NCI-H2081 treated with DMSO at 0.1 percent for 48 hours (cell line): ENCODE measurements around the gene CRTC1.

Experiments used
- DNase-seq: peaks from one replicate; lab custom pipeline; 2025; lab: John Stamatoyannopoulos, UW

CRTC1 gene

DNA sequence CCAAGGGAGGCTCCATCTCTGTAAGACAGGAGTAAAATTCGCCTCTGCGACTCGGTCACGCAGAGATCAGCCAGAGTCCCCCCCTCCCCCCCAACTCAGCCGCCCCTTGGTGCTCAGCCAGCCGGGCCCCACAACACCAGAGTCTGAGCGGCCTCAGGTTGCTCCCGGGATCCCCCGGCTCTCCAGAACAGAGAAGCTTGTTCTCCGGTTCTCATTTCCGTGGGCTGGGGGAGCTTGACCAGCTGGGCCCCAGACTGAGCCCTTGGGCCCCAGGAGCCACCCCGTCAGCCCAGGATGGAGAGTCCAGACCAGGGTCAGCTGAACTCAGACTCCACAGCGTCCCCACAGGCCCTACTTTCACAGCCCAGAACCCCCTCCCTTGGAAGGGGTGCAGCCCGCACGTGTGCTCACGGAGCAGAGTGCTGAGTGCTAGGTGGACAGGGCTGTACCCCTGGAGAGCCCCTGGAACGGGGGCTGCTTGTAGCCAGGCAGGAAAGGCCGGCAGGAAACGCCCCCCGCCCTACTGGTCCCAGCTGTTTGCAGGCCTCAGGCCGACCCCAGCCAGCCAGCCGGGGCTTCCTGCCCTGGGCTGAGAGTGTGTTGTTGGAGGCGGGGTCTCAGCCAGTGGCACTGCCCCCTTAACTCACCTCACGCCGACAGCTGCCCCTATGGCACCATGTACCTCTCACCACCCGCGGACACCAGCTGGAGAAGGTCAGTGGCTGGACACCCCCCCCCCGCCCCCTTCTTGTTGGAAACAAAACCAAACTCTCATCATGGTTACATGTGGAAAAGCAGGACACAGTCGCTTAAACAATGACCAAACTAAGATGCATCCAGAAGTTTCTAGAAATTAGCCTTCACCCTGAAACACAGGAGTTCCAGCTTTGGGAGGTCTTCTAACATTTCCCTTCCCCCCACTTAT, 63.2 kb downstream of the CRTC1 start:
- no peak for DNase-seq

DNA sequence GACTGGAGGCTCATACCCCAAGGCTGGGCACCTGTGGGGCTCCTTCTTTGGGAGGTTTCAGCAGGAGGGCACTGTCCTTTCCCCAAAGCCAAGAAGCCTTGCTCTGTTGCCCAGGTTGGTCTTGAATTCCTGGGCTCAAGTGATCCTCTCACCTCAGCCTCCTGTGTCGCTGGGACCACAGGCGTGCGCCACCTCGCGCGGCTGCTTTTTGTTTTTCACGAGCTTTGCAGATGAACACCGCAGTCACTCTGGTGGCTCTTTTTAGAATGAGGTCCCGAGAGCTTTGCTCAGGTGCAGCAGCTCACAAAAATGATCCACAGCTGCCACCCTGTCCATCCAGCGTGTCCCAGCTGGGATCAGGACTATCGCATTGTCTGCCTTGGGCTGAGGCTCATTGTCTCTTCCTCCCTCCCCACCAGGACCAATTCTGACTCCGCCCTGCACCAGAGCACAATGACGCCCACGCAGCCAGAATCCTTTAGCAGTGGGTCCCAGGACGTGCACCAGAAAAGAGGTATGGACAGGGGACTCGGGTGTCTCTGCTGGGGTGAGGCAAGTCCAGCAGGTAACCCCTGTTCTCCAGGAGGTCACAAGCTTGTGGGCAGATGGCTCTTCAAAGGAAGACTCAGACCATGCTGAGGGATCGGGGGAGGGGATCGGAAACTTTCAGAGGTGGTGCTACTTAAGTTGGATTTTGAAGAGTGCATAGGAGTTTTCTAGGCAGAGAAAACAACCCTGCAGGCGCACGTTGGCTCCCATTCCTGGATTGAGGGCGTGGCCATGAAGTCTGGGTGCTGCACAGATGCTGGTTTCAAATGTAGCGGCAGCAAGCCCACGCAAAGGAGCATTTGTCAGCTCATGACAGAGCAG, 66.1 kb downstream of the CRTC1 start:
- DNase-seq, result no peak

- DNase-seq, result no peak
These were observed 67.0 kb downstream of the CRTC1 start for GRCh38 chr19:18750295-18750970.

DNA sequence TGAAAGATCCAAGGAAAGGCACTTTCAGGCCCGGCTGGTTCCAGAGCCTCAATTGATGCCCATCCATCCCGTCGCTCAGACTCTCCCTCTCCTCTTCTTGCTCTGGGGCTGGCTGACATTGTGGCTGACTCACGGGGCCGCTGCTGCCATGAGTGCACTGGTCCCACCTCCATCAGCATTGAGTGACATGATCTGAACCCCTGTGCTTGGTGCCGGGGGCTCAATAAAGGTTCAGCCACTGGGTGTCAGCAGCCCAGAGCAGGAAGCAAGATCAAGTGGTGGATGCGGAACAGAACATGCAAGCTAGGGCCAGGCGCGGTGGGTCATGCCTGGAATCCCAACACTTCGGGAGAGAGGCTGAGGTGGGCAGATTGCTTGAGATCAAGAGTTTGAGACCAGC, 68.1 kb downstream of the CRTC1 start:
- DNase-seq, result no peak

DNA sequence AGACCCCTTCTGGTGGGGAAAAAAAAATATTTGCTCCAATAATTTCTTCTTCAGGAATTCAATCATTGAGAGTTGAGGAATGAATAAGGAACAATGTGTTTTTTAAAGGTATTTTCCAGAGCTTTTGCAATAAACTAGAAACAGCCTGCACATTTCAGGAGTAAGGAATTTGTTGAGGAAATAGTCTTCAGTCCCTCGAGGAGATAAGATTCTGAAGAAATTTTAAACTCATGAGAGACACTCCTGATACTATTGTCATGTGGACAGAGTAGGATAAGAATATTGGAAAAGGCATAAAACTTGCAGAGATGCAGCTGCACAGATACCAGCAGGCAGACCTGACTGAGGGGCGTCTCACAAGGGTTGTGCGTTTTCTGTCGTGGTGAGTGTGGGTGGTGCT, 71.0 kb downstream of the CRTC1 start:
- DNase-seq, result no peak

DNA sequence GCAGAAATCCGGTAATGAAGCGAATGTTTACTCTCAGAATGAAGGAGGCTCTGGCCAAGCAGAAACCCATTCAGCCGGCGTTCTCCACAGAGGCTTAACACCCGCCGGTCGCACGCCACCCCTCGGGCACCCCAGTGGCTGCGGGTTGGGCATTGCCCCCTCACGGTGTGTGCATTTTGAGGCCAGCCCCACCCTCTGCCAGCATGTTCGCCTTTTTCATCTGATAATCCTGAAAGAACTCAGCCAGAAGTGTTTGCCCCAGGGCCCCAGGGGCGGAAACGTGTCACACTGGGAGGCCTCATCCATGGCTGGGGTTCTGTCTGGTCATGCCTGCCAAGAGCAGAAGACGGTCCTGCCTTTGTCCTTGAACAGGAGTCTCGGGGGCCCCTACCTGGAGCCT, 73.4 kb downstream of the CRTC1 start:
- peak; percentile 29 for DNase-seq

DNA sequence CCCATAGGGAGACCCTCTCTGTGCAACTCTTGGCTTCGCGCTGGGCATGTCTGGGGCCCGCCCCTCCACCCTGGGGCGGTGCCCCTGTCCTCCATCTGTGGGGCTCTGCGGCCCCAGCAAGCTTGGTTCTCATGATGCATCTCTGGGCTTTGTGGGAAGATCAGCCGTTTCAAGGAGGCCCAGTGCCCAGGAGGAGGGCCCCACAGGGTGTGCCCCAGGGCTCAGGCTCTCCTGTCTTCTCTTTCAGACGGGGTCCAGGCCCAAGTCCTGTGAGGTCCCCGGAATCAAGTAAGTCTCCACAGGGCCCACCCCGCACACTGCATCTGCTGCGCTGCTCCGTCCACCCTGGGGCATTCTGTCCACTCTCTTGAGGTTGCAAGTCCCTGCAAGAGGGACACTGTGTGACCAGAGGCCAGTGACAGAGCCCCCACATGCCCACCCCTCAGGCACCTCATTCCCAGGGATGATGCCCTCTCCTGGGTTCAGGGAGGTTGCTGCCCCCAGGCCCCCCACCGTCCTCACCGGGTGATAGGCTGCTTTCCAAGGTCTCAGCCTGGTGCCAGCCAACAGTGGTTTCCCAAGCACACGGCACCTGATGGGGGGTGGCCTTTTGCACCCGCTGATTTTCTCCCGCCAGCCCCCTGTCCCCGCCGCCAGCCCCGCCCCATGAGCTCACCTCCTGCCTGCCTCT, 76.0 kb downstream of the CRTC1 start:
- DNase-seq, result no peak

- DNase-seq, result no peak
These were observed 76.5 kb downstream of the CRTC1 start for GRCh38 chr19:18759995-18760426.

GRCh38 chr19:18760440-18761383, 77.2 kb downstream of the CRTC1 start:
- no peak for DNase-seq

- DNase-seq, result no peak
These were observed 78.1 kb downstream of the CRTC1 start for GRCh38 chr19:18761531-18762110.

DNA sequence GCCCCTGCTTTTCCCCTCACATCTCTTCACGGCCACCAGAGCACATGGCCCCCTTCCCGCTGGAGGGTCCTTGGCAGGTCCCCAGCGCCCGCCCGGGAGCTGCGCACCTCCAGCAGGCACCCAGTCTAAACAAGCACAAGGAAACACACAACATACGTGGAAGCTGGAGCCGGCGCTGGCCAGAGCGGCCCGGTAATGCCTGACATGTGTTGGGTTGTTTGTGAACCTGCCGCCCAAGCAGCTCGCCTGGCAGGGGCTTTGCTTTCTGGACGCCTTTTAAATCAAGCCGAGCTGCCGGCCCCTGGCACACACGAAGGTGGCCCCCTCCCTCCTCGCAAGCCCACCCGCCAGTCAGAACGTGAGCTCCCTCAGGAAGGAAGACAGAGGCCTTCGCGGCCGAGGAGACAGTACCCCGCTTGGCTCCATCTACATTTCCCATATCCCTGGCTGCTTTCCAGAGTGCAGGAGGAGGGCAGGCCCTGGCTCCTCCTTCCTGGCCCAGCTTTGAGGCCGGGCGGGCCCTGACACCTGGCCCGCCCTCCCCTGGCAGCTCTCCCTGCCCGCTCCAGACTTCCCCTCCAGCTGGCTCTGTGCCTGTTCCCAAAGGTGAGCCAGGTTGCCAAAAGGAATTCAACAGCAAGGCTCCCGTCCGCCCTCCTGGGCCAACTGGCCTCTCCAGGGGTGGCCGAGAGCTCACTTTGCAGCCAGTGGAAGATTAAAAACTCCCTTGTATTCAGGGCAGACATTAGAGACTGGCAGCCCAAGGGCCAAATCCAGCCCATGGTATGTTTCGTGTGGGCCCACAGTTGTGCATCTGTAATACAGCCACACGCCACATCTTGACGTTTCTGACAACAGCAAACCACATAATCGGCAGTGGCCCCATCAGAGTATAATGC, 78.9 kb downstream of the CRTC1 start:
- DNase-seq, result peak; percentile 67

- no peak for DNase-seq
These were observed 80.5 kb downstream of the CRTC1 start for GRCh38 chr19:18763674-18764590.

DNA sequence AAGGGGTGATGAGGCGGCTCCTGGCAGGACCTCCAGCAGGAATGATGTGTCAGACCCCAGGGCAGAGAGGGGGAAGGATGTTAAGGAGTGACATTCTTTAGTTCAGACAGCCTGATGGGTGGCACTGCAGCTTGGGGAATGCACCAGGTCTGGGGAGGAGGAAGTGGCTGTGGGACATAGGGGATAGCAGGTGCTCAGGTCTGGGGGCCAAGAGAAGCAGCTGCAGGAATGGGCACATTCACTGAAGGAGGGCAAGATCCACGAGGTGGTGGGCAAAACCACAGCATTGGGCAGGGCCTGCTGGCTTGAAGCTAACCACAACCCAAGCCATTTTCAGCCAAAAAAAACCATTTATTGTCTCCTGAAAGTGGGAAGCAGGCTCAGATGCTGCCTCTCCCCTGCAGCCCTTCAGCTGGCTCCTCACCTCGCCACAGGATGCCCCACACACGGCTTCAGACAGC, 81.1 kb downstream of the CRTC1 start:
- DNase-seq, result no peak

DNA sequence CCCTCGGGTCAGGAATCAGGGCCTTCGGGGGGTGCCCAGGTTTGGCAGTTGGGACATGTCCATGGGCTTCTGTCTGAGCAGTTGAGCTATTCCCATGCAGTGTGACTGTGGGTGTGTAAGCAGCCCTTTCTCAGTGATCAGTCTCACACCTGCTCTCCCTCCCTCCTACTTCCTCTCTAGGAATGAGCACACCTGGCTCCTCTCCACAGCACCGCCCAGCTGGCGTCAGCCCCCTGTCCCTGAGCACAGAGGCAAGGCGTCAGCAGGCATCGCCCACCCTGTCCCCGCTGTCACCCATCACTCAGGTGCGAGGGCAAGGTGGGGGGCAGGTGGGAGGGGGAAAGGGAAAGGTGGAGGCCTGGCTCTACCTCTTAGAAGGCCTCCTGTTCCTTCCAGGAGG, 81.7 kb downstream of the CRTC1 start:
- DNase-seq, result peak; percentile 13

DNA sequence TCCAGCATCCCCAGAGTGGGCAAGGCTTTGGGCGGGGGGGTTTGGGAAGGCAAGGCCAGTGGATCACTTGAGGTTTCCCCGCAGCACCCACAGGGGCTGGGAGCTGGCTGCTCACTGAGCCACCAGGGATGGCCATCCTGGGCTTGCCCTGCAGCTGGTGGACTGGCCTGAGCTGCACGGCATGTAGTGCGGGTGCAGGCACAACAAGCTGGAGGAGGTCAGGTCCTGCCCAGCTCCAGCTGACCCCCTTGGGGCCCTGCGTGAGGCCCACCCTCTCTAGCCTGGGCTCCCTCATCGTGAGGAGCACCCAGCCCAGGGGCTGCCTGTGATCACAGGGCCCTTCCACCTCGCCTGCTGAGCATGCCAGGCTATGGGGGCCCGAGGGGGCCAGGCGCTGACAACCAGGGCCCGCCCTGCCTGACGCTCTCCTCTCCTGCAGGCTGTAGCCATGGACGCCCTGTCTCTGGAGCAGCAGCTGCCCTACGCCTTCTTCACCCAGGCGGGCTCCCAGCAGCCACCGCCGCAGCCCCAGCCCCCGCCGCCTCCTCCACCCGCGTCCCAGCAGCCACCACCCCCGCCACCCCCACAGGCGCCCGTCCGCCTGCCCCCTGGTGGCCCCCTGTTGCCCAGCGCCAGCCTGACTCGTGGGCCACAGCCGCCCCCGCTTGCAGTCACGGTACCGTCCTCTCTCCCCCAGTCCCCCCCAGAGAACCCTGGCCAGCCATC, 84.7 kb downstream of the CRTC1 start:
- no peak for DNase-seq

DNA sequence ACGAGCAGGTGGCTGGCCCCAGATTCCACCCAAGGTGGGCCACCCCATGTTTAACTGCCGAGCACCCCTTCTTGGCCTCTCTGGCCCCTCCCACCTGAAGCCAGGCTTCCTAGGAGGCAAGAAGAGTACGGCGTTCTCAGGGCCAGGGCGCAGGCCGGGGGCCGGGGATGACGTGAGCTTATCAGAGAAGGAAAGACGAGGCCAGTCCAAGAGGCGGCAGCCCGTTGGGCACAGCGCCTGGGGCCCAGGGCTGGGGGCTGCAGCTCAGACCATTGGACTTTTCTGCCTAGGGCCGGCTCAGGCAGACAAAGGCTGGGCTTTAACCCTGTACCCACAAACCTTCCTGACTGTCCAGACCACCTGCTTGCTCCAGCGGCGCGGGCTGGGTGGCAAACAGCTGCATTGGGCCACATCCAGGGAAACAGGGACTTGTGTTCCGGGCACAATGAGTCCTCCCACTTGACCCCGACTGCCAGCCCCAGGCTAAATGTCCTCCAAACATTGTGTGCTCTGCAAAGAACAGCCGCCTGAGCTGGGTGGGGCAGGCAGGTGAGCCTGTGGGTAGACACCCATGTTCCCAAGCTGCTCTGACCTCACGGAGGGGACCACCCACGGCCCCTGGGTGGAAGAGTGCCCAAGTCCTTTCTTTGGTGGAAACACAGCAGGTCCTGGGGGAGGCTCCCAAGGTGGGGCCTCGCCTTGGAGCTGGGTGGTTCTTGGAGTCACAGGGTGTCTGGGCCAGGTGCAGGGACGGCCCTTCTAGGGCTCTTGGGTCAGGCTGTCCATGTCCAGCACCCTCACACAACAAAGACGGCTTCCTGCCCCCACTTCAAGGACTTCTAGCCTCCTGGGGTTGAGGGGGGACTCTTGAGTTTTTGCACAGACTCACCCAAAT, 85.8 kb downstream of the CRTC1 start:
- DNase-seq, result no peak
